Measurements from ENCODE around the gene CTDSPL. TPM values are rescaled to one million over a fixed set of nuclear protein-coding genes. Genes with fewer than 3 reads are reported as not detected.

Gene CTDSPL
- total and polyA plus RNA-seq, 2 of the 13 experiments (the other 11 are each of a cell fraction or from before 2014, with no cell fraction given): 26.1 to 142 TPM

DNA sequence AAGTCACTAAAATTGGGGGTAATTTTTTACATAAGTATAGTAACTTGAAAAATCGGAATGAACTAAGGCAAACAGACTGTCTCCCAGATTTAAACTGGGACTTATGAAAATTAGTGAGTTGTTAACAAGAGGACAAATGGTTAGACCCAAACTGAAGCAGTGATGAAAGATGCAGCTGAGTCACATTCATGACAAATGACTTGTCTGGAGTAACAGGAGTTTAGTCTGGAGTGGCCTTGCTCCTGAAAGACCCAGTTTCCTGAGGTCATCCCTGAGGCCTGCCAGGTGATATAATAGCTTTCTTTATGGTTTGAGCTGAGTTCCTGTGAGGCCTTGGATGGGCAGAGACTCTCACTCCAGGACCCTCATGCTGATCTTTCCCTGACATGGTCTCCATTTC, 9.6 kb upstream of the CTDSPL start:
- CTCF ChIA-PET (ENCODE audit: low intra/inter-chr PET ratio, low total read pairs): interaction anchor here (1.3 kb wide), 1 partner anchor 115 kb away, joined by 3 read pairs; no protein-coding TSS in a partner anchor
- 82% methylated on average over 1 of the region's 1 CpG for WGBS (ENCODE audit: low lambda C conversion rate)
- Histone ChIP-seq H3K27ac (ENCODE audit: extremely low read length, insufficient read depth, low read length) (no peak overlapping the region), H2AFZ (ENCODE audit: low read length) (no peak overlapping the region), H3K4me3 (replicated peaks in 1 of 3; ENCODE audit: insufficient read depth in 1 of 3, low read depth in 2 of 3, low read length in 3 of 3) (no peak overlapping the region), H3K27me3 (ENCODE audit: control insufficient read depth in 1 of 2, insufficient read depth in 2 of 2, low read length in 2 of 2) (no peaks in the 10 kb centered on the region), H3K4me1 (ENCODE audit: insufficient read depth, low read length) (no peaks in the 10 kb centered on the region), H3K9me3 (ENCODE audit: low read length) (no peaks in the 10 kb centered on the region), H3K36me3 (replicated peaks in 1 of 2; ENCODE audit: control insufficient read depth in 1 of 2, insufficient read depth in 2 of 2, low read length in 2 of 2) (peaks cover 0 to 2% of the 10 kb centered on the region in 2 experiments; a peak in 2 of 5 replicates), H4K20me1 (ENCODE audit: insufficient read depth, low read length) (no peaks in the 10 kb centered on the region), H3K4me2 (ENCODE audit: low read depth, low read length) (no peak overlapping the region), H3K79me2 (ENCODE audit: insufficient read depth, low read length) (no peaks in the 10 kb centered on the region), H3K9ac (ENCODE audit: insufficient read depth, low read depth, low read length) (no peak overlapping the region)
- DNase-seq (ENCODE audit: low spot score) (no peak), ATAC-seq (no peak), FAIRE-seq (no peak)
- no peak for TF ChIP-seq ZFP82 (CRISPR knock-in tag; IDR thresholded peaks at IDR 0.05; ENCODE audit: borderline replicate concordance)
- TF ChIP-seq NFRKB (IDR thresholded peaks at IDR 0.05): no peak
- TF ChIP-seq, protein P1, sequence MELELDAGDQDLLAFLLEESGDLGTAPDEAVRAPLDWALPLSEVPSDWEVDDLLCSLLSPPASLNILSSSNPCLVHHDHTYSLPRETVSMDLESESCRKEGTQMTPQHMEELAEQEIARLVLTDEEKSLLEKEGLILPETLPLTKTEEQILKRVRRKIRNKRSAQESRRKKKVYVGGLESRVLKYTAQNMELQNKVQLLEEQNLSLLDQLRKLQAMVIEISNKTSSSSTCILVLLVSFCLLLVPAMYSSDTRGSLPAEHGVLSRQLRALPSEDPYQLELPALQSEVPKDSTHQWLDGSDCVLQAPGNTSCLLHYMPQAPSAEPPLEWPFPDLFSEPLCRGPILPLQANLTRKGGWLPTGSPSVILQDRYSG (CRISPR knock-in tag; IDR thresholded peaks at IDR 0.05): no peak
- TF ChIP-seq ZC3H4 (CRISPR knock-in tag; IDR thresholded peaks at IDR 0.05; ENCODE audit: borderline replicate concordance): no peak
- TF ChIP-seq NPAS2 (CRISPR knock-in tag; IDR thresholded peaks at IDR 0.05; ENCODE audit: borderline replicate concordance): no peak
- TF ChIP-seq, protein P2, sequence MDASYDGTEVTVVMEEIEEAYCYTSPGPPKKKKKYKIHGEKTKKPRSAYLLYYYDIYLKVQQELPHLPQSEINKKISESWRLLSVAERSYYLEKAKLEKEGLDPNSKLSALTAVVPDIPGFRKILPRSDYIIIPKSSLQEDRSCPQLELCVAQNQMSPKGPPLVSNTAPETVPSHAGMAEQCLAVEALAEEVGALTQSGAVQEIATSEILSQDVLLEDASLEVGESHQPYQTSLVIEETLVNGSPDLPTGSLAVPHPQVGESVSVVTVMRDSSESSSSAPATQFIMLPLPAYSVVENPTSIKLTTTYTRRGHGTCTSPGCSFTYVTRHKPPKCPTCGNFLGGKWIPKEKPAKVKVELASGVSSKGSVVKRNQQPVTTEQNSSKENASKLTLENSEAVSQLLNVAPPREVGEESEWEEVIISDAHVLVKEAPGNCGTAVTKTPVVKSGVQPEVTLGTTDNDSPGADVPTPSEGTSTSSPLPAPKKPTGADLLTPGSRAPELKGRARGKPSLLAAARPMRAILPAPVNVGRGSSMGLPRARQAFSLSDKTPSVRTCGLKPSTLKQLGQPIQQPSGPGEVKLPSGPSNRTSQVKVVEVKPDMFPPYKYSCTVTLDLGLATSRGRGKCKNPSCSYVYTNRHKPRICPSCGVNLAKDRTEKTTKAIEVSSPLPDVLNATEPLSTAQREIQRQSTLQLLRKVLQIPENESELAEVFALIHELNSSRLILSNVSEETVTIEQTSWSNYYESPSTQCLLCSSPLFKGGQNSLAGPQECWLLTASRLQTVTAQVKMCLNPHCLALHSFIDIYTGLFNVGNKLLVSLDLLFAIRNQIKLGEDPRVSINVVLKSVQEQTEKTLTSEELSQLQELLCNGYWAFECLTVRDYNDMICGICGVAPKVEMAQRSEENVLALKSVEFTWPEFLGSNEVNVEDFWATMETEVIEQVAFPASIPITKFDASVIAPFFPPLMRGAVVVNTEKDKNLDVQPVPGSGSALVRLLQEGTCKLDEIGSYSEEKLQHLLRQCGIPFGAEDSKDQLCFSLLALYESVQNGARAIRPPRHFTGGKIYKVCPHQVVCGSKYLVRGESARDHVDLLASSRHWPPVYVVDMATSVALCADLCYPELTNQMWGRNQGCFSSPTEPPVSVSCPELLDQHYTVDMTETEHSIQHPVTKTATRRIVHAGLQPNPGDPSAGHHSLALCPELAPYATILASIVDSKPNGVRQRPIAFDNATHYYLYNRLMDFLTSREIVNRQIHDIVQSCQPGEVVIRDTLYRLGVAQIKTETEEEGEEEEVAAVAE (CRISPR knock-in tag; IDR thresholded peaks at IDR 0.05; ENCODE audit: borderline replicate concordance): no peak
- no peak for TF ChIP-seq KDM5A (IDR thresholded peaks at IDR 0.05; ENCODE audit: borderline replicate concordance, low read length)
- TF ChIP-seq ZMYM4 (CRISPR knock-in tag; IDR thresholded peaks at IDR 0.05): no peak
- no peak for TF ChIP-seq ZKSCAN5 (CRISPR knock-in tag; IDR thresholded peaks at IDR 0.05)
- no peak for TF ChIP-seq GATA4 (IDR thresholded peaks at IDR 0.05; ENCODE audit: borderline replicate concordance, low read depth)
- no peak for TF ChIP-seq RNF2 (conservative IDR thresholded peaks at IDR 0.05; ENCODE audit: low read depth)
- no peak for TF ChIP-seq U2AF1 (optimal IDR thresholded peaks at IDR 0.05; ENCODE audit: low read depth, low read length)
- TF ChIP-seq, protein P3, sequence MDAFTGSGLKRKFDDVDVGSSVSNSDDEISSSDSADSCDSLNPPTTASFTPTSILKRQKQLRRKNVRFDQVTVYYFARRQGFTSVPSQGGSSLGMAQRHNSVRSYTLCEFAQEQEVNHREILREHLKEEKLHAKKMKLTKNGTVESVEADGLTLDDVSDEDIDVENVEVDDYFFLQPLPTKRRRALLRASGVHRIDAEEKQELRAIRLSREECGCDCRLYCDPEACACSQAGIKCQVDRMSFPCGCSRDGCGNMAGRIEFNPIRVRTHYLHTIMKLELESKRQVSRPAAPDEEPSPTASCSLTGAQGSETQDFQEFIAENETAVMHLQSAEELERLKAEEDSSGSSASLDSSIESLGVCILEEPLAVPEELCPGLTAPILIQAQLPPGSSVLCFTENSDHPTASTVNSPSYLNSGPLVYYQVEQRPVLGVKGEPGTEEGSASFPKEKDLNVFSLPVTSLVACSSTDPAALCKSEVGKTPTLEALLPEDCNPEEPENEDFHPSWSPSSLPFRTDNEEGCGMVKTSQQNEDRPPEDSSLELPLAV (CRISPR knock-in tag; conservative IDR thresholded peaks at IDR 0.05; ENCODE audit: low read depth): no peak
- TF ChIP-seq HNF4G (IDR thresholded peaks at IDR 0.05; ENCODE audit: borderline replicate concordance, low read depth, low read length): no peak
- no peak for TF ChIP-seq HNF4G (CRISPR knock-in tag; IDR thresholded peaks at IDR 0.05; ENCODE audit: borderline replicate concordance, low read depth)
- no peak for TF ChIP-seq NCOA2 (CRISPR knock-in tag; IDR thresholded peaks at IDR 0.05)
- no TSS peak for BruUV-seq (replicated peaks)
- intact Hi-C loops (cut with micrococcal nuclease; ENCODE audit: unreplicated experiment) (no loop called here), in situ Hi-C loops (cut with HindIII; ENCODE audit: extremely low pct_ligation_motif_present, low pct_unique_long_range_greater_than_20kb) (no loop called here)
- POLR2A ChIA-PET: no interaction called here

Data from HepG2 (cell line).